Brain microvascular endothelial cell (primary cell): ENCODE data around the gene ANO1.

ENCODE experiments used
- DNase-seq: peaks from one replicate; pipeline ENCODE4 v3.0.0-alpha.2; 2020
- H3K27ac ChIP-seq: fragments of 250-450 bp; sonication (Bioruptor Pico); 2 replicates; pipeline ENCODE4 v1.5.1; 2020; ENCODE audit warnings: mild to moderate bottlenecking, moderate library complexity
- H3K27me3 ChIP-seq: fragments of 250-450 bp; sonication (Bioruptor Pico); replicated peaks from 2 replicates; pipeline ENCODE4 v1.5.1; 2020; ENCODE audit warnings: mild to moderate bottlenecking
- H3K36me3 ChIP-seq: fragments of 250-450 bp; sonication (Bioruptor Pico); replicated peaks from 2 replicates; pipeline ENCODE4 v1.5.1; 2020; ENCODE audit warnings: mild to moderate bottlenecking
- H3K4me3 ChIP-seq: 2 replicates; pipeline ENCODE4 v1.5.1; 2011; ENCODE audit warnings: low read depth, mild to moderate bottlenecking, control low read depth, low read length, moderate library complexity
- CTCF ChIP-seq: IDR thresholded peaks from 2 replicates; pipeline ENCODE4 v1.5.1; 2011; ENCODE audit warnings: low read depth, mild to moderate bottlenecking, moderate library complexity, low read length, control low read depth, inconsistent platforms; ENCODE audit errors: missing control alignments
- in situ Hi-C: cut with HindIII; loops from 2 replicates; pipeline ENCODE4 v1.10.0; 2017; ENCODE audit warnings: low sequenced_read_pairs, low pct_ligation_motif_present

ANO1 gene

GRCh38 chr11:70168405-70168754 is 90.3 kb downstream of the ANO1 start:
- H3K36me3 ChIP-seq, result no peaks in the 10 kb centered on the region
- H3K27me3 ChIP-seq, result peaks cover 2% of the 10 kb centered on the region
- DNase-seq, result no peak
- in situ Hi-C loops, result no loop called here
- no peak overlapping the region for H3K27ac ChIP-seq
- no peak for TF ChIP-seq CTCF
- no peak overlapping the region for H3K4me3 ChIP-seq

- peaks cover 2% of the 10 kb centered on the region for H3K27me3 ChIP-seq
- no peak overlapping the region for H3K4me3 ChIP-seq
- no peak overlapping the region for H3K27ac ChIP-seq
- no peak for TF ChIP-seq CTCF
- in situ Hi-C loops, result no loop called here
- no peaks in the 10 kb centered on the region for H3K36me3 ChIP-seq
- no peak for DNase-seq
Measured at GRCh38 chr11:70169127-70169526, 91.0 kb downstream of the ANO1 start.

- in situ Hi-C loops, result no loop called here
- no peak for DNase-seq
- Histone ChIP-seq H3K4me3 (no peak overlapping the region), H3K27me3 (peaks cover 2% of the 10 kb centered on the region), H3K27ac (no peak overlapping the region), H3K36me3 (no peaks in the 10 kb centered on the region)
- no peak for TF ChIP-seq CTCF
Measured at GRCh38 chr11:70169632-70170031, 91.5 kb downstream of the ANO1 start.

DNA sequence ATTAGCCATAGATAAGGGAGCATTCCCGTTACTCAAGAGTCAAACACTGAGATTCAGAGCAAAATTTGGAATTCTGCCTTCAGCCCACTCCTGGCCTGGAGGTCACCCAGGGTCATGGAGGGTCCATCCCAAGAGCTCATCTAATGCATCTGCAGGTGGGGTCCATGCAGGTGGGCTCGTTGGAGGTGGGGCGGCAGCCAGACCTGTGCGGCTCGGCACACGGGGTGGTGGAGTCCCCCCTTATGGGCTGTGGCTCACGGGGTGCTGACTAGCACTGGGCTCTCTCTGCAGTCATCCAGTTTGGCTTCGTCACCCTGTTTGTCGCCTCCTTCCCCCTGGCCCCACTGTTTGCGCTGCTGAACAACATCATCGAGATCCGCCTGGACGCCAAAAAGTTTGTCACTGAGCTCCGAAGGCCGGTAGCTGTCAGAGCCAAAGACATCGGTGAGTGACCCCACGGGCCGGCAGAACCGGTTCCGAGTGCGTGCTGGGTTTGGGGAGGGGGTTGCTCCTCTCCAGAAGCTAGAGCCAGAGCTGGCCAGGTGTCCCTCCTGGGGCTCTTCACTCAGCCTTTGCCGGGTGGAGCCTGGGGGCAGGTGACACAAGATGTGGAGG is 92.6 kb downstream of the ANO1 start:
- no peaks in the 10 kb centered on the region for H3K36me3 ChIP-seq
- DNase-seq, result no peak
- no peak overlapping the region for H3K27ac ChIP-seq
- in situ Hi-C loops, result no loop called here
- TF ChIP-seq CTCF, result no peak
- H3K27me3 ChIP-seq, result peaks cover 2% of the 10 kb centered on the region
- H3K4me3 ChIP-seq, result no peak overlapping the region

DNA sequence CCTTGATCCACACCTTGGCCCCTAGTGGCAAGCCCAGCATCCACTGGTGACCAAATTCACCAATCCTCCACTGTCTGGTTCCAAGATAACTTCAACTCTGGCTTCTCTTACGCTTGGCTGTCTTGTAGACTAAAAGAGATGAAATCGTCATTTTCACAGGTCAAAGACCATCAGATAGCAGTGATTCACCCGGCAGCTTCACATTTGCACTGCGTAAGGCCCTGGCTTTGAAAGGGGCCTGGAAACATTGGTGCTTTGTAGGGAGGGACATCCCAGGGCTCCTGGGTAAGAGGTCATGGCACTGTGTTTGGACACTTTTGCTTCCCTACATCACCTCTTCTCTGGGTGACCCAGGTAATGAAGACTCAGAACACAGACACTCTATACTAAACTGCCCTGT is 94.9 kb downstream of the ANO1 start:
- no peaks in the 10 kb centered on the region for H3K36me3 ChIP-seq
- peak; percentile 53 for DNase-seq
- no peak overlapping the region for H3K4me3 ChIP-seq
- peak; percentile 7 for TF ChIP-seq CTCF
- no peak overlapping the region for H3K27ac ChIP-seq
- no peaks in the 10 kb centered on the region for H3K27me3 ChIP-seq
- in situ Hi-C loops, result no loop called here

GRCh38 chr11:70174547-70175235 is 96.6 kb downstream of the ANO1 start:
- no peak for DNase-seq
- Histone ChIP-seq H3K27ac (no peak overlapping the region), H3K36me3 (no peaks in the 10 kb centered on the region), H3K4me3 (no peak overlapping the region), H3K27me3 (no peaks in the 10 kb centered on the region)
- in situ Hi-C loops, result loop anchor here (25.0 kb wide), 2 partner anchors 137 to 262 kb away; no protein-coding TSS in a partner anchor
- no peak for TF ChIP-seq CTCF
